ENCODE results near the gene FCHO1. TPM values are rescaled to one million over a fixed set of nuclear protein-coding genes. Genes with fewer than 3 reads are reported as not detected.

FCHO1 gene
- polyA plus RNA-seq, 2 donors, result 0.51 to 0.75 TPM

GRCh38 chr19:17720440-17720839, 30.8 kb upstream of the FCHO1 start:
- no peak overlapping the region for H3K27ac ChIP-seq (ENCODE audit: low read depth in 2 of 2, low read length in 1 of 2)
- no peaks in the 10 kb centered on the region for H3K9me3 ChIP-seq (ENCODE audit: control insufficient read depth in 2 of 2, insufficient read depth in 1 of 2, low read depth in 1 of 2, low read length in 1 of 2)
- H3K4me1 ChIP-seq (ENCODE audit: control insufficient read depth in 2 of 2, insufficient read depth in 2 of 2, low read length in 1 of 2), result peaks cover 4 to 16% of the 10 kb centered on the region in 2 donors
- 17 to 23% methylated on average over 7 of the region's 7 CpGs for WGBS, 2 donors
- H3K36me3 ChIP-seq (ENCODE audit: control insufficient read depth in 2 of 2, insufficient read depth in 2 of 2, low read length in 1 of 2), result peaks cover 0 to 6% of the 10 kb centered on the region in 2 donors
- H3K4me3 ChIP-seq (ENCODE audit: low read depth in 1 of 2, low read length in 2 of 2), result peak overlapping the region; percentile 73 to 74
- no peaks in the 10 kb centered on the region for H3K27me3 ChIP-seq (ENCODE audit: control insufficient read depth in 1 of 2, insufficient read depth in 2 of 2, low read length in 2 of 2)

- no peaks in the 10 kb centered on the region for H3K27me3 ChIP-seq (ENCODE audit: control insufficient read depth in 1 of 2, insufficient read depth in 2 of 2, low read length in 2 of 2)
- peaks cover 0 to 13% of the 10 kb centered on the region in 2 donors for H3K36me3 ChIP-seq (ENCODE audit: control insufficient read depth in 2 of 2, insufficient read depth in 2 of 2, low read length in 1 of 2)
- peaks cover 4 to 16% of the 10 kb centered on the region in 2 donors for H3K4me1 ChIP-seq (ENCODE audit: control insufficient read depth in 2 of 2, insufficient read depth in 2 of 2, low read length in 1 of 2)
- no peak overlapping the region for H3K27ac ChIP-seq (ENCODE audit: low read depth in 2 of 2, low read length in 1 of 2)
- 71 to 79% methylated on average over 12 of the region's 12 CpGs for WGBS, 2 donors
- H3K4me3 ChIP-seq (ENCODE audit: low read depth in 1 of 2, low read length in 2 of 2), result no peak overlapping the region
- no peaks in the 10 kb centered on the region for H3K9me3 ChIP-seq (ENCODE audit: control insufficient read depth in 2 of 2, insufficient read depth in 1 of 2, low read depth in 1 of 2, low read length in 1 of 2)
These were observed 30.1 kb upstream of the FCHO1 start for GRCh38 chr19:17721111-17721628.

- H3K4me1 ChIP-seq (ENCODE audit: control insufficient read depth in 2 of 2, insufficient read depth in 2 of 2, low read length in 1 of 2), result peaks cover 4 to 16% of the 10 kb centered on the region in 2 donors
- H3K27me3 ChIP-seq (ENCODE audit: control insufficient read depth in 1 of 2, insufficient read depth in 2 of 2, low read length in 2 of 2), result no peaks in the 10 kb centered on the region
- WGBS, 2 donors, result 47 to 58% methylated on average over 8 of the region's 8 CpGs
- H3K9me3 ChIP-seq (ENCODE audit: control insufficient read depth in 2 of 2, insufficient read depth in 1 of 2, low read depth in 1 of 2, low read length in 1 of 2), result no peaks in the 10 kb centered on the region
- no peak overlapping the region for H3K4me3 ChIP-seq (ENCODE audit: low read depth in 1 of 2, low read length in 2 of 2)
- no peak overlapping the region for H3K27ac ChIP-seq (ENCODE audit: low read depth in 2 of 2, low read length in 1 of 2)
- peaks cover 0 to 19% of the 10 kb centered on the region in 2 donors for H3K36me3 ChIP-seq (ENCODE audit: control insufficient read depth in 2 of 2, insufficient read depth in 2 of 2, low read length in 1 of 2)
These were observed 29.5 kb upstream of the FCHO1 start for GRCh38 chr19:17721821-17722220.

- no peaks in the 10 kb centered on the region for H3K27me3 ChIP-seq (ENCODE audit: control insufficient read depth in 1 of 2, insufficient read depth in 2 of 2, low read length in 2 of 2)
- 84 to 90% methylated on average over 9 to 12 of the region's 12 CpGs for WGBS, 2 donors
- peaks cover 4 to 16% of the 10 kb centered on the region in 2 donors for H3K4me1 ChIP-seq (ENCODE audit: control insufficient read depth in 2 of 2, insufficient read depth in 2 of 2, low read length in 1 of 2)
- no peaks in the 10 kb centered on the region for H3K9me3 ChIP-seq (ENCODE audit: control insufficient read depth in 2 of 2, insufficient read depth in 1 of 2, low read depth in 1 of 2, low read length in 1 of 2)
- peaks cover 0 to 28% of the 10 kb centered on the region in 2 donors for H3K36me3 ChIP-seq (ENCODE audit: control insufficient read depth in 2 of 2, insufficient read depth in 2 of 2, low read length in 1 of 2)
- no peak overlapping the region for H3K27ac ChIP-seq (ENCODE audit: low read depth in 2 of 2, low read length in 1 of 2)
- no peak overlapping the region for H3K4me3 ChIP-seq (ENCODE audit: low read depth in 1 of 2, low read length in 2 of 2)
These were observed 28.5 kb upstream of the FCHO1 start for GRCh38 chr19:17722655-17723240.

GRCh38 chr19:17724655-17725054, 26.6 kb upstream of the FCHO1 start:
- 95 to 98% methylated on average over 7 of the region's 7 CpGs for WGBS, 2 donors
- Histone ChIP-seq H3K36me3 (ENCODE audit: control insufficient read depth in 2 of 2, insufficient read depth in 2 of 2, low read length in 1 of 2) (peaks cover 0 to 33% of the 10 kb centered on the region in 2 donors), H3K4me1 (ENCODE audit: control insufficient read depth in 2 of 2, insufficient read depth in 2 of 2, low read length in 1 of 2) (peaks cover 4 to 12% of the 10 kb centered on the region in 2 donors), H3K27me3 (ENCODE audit: control insufficient read depth in 1 of 2, insufficient read depth in 2 of 2, low read length in 2 of 2) (no peaks in the 10 kb centered on the region), H3K4me3 (ENCODE audit: low read depth in 1 of 2, low read length in 2 of 2) (no peak overlapping the region), H3K27ac (ENCODE audit: low read depth in 2 of 2, low read length in 1 of 2) (no peak overlapping the region), H3K9me3 (ENCODE audit: control insufficient read depth in 2 of 2, insufficient read depth in 1 of 2, low read depth in 1 of 2, low read length in 1 of 2) (no peaks in the 10 kb centered on the region)

- H3K9me3 ChIP-seq (ENCODE audit: control insufficient read depth in 2 of 2, insufficient read depth in 1 of 2, low read depth in 1 of 2, low read length in 1 of 2), result no peaks in the 10 kb centered on the region
- H3K27me3 ChIP-seq (ENCODE audit: control insufficient read depth in 1 of 2, insufficient read depth in 2 of 2, low read length in 2 of 2), result no peaks in the 10 kb centered on the region
- no peak overlapping the region for H3K27ac ChIP-seq (ENCODE audit: low read depth in 2 of 2, low read length in 1 of 2)
- peaks cover 0 to 6% of the 10 kb centered on the region in 2 donors for H3K4me1 ChIP-seq (ENCODE audit: control insufficient read depth in 2 of 2, insufficient read depth in 2 of 2, low read length in 1 of 2)
- no peak overlapping the region for H3K4me3 ChIP-seq (ENCODE audit: low read depth in 1 of 2, low read length in 2 of 2)
- 83 to 87% methylated on average over 21 of the region's 21 CpGs for WGBS, 2 donors
- peaks cover 0 to 34% of the 10 kb centered on the region in 2 donors for H3K36me3 ChIP-seq (ENCODE audit: control insufficient read depth in 2 of 2, insufficient read depth in 2 of 2, low read length in 1 of 2)
These were observed 25.7 kb upstream of the FCHO1 start for GRCh38 chr19:17725422-17726078.

- no peaks in the 10 kb centered on the region for H3K27me3 ChIP-seq (ENCODE audit: control insufficient read depth in 1 of 2, insufficient read depth in 2 of 2, low read length in 2 of 2)
- no peak overlapping the region for H3K4me3 ChIP-seq (ENCODE audit: low read depth in 1 of 2, low read length in 2 of 2)
- no peak overlapping the region for H3K27ac ChIP-seq (ENCODE audit: low read depth in 2 of 2, low read length in 1 of 2)
- WGBS, 2 donors, result 93 to 94% methylated on average over 57 to 59 of the region's 59 CpGs
- no peaks in the 10 kb centered on the region for H3K9me3 ChIP-seq (ENCODE audit: control insufficient read depth in 2 of 2, insufficient read depth in 1 of 2, low read depth in 1 of 2, low read length in 1 of 2)
- H3K4me1 ChIP-seq (ENCODE audit: control insufficient read depth in 2 of 2, insufficient read depth in 2 of 2, low read length in 1 of 2), result peaks cover 0 to 2% of the 10 kb centered on the region in 2 donors
- peaks cover 0 to 34% of the 10 kb centered on the region in 2 donors for H3K36me3 ChIP-seq (ENCODE audit: control insufficient read depth in 2 of 2, insufficient read depth in 2 of 2, low read length in 1 of 2)
These were observed 25.0 kb upstream of the FCHO1 start for GRCh38 chr19:17726136-17726741.

GRCh38 chr19:17726964-17727773, 24.1 kb upstream of the FCHO1 start:
- Histone ChIP-seq H3K9me3 (ENCODE audit: control insufficient read depth in 2 of 2, insufficient read depth in 1 of 2, low read depth in 1 of 2, low read length in 1 of 2) (no peaks in the 10 kb centered on the region), H3K27me3 (ENCODE audit: control insufficient read depth in 1 of 2, insufficient read depth in 2 of 2, low read length in 2 of 2) (no peaks in the 10 kb centered on the region), H3K36me3 (ENCODE audit: control insufficient read depth in 2 of 2, insufficient read depth in 2 of 2, low read length in 1 of 2) (peaks cover 0 to 34% of the 10 kb centered on the region in 2 donors), H3K27ac (ENCODE audit: low read depth in 2 of 2, low read length in 1 of 2) (no peak overlapping the region), H3K4me3 (ENCODE audit: low read depth in 1 of 2, low read length in 2 of 2) (no peak overlapping the region), H3K4me1 (ENCODE audit: control insufficient read depth in 2 of 2, insufficient read depth in 2 of 2, low read length in 1 of 2) (no peaks in the 10 kb centered on the region)
- WGBS, 2 donors, result 90% methylated on average over 46 to 62 of the region's 62 CpGs

GRCh38 chr19:17727843-17728242, 23.4 kb upstream of the FCHO1 start:
- 92 to 93% methylated on average over 18 to 19 of the region's 19 CpGs for WGBS, 2 donors
- Histone ChIP-seq H3K4me3 (ENCODE audit: low read depth in 1 of 2, low read length in 2 of 2) (no peak overlapping the region), H3K27me3 (ENCODE audit: control insufficient read depth in 1 of 2, insufficient read depth in 2 of 2, low read length in 2 of 2) (no peaks in the 10 kb centered on the region), H3K27ac (ENCODE audit: low read depth in 2 of 2, low read length in 1 of 2) (no peak overlapping the region), H3K4me1 (ENCODE audit: control insufficient read depth in 2 of 2, insufficient read depth in 2 of 2, low read length in 1 of 2) (no peaks in the 10 kb centered on the region), H3K9me3 (ENCODE audit: control insufficient read depth in 2 of 2, insufficient read depth in 1 of 2, low read depth in 1 of 2, low read length in 1 of 2) (no peaks in the 10 kb centered on the region), H3K36me3 (ENCODE audit: control insufficient read depth in 2 of 2, insufficient read depth in 2 of 2, low read length in 1 of 2) (peaks cover 0 to 34% of the 10 kb centered on the region in 2 donors)

Data from esophagus (tissue), 2 donors.